Esophagus muscularis mucosa (tissue), 4 donors: ENCODE data around the gene ARF3. TPM values are rescaled to one million over a fixed set of nuclear protein-coding genes. Genes with fewer than 3 reads are reported as not detected.

Source experiments
- DNase-seq: peaks from one replicate; pipeline ENCODE4 v3.0.0-alpha.2; 2017; ENCODE audit errors: extremely low spot score
- H3K27ac ChIP-seq, 4 donors: fragments of 200-600 bp; sonication (generic); replicated peaks in 1 of 4; 1 replicate in 3 of 4; 2 replicates in 1 of 4; pipeline ENCODE4 v1.5.1; 2016 to 2019; ENCODE audit warnings: mild to moderate bottlenecking in 1 of 4
- H3K27me3 ChIP-seq, 4 donors: fragments of 200-600 bp; sonication (generic); one replicate each; pipeline versions ENCODE4 v1.5.1 to v1.6.0; 2016 to 2019
- H3K36me3 ChIP-seq, 4 donors: fragments of 200-600 bp; sonication (generic); one replicate each; pipeline ENCODE4 v1.5.1; 2016 to 2019
- H3K4me1 ChIP-seq, 4 donors: fragments of 200-600 bp; sonication (generic); one replicate each; pipeline ENCODE4 v1.5.1; 2016 to 2019
- H3K4me3 ChIP-seq, 4 donors: fragments of 200-600 bp; sonication (generic); 1 replicate in 2 of 4; 2 replicates in 2 of 4; pipeline ENCODE4 v1.5.1; 2016 to 2019; ENCODE audit warnings: mild to moderate bottlenecking in 4 of 4, moderate library complexity in 1 of 4
- H3K9me3 ChIP-seq, 4 donors: fragments of 200-600 bp; sonication (generic); 1 replicate in 3 of 4; 2 replicates in 1 of 4; pipeline ENCODE4 v1.5.1; 2016 to 2019
- EP300 ChIP-seq: sonication (generic); formaldehyde crosslinking; IDR thresholded peaks from one replicate; pipeline ENCODE4 v1.6.1; 2017; ENCODE audit warnings: antibody characterized with exemption
- POLR2A ChIP-seq: fragments of 450-650 bp; IDR thresholded peaks from one replicate; pipeline ENCODE4 v1.6.1; 2017; ENCODE audit warnings: antibody characterized with exemption, moderate library complexity, mild to moderate bottlenecking, low read depth
- POLR2AphosphoS5 ChIP-seq, 2 donors: sonication (generic); formaldehyde crosslinking; IDR thresholded peaks; one replicate each; pipeline ENCODE4 v1.6.1; 2017; ENCODE audit warnings: antibody characterized with exemption in 2 of 2
- WGBS: methylation state at CpG from one replicate; pipeline ENCODE4 v1.1.5; 2018; 5-methylcytosine and 5-hydroxymethylcytosine counted together
- intact Hi-C: fragments of 100-400 bp; cut with DNase I; formaldehyde crosslinking; loops from one replicate; pipeline ENCODE4 v1.15.1; 2023
- total RNA-seq, 4 donors: library from RNA; depleted of rRNA; stranded (reverse); fragments of >200 nt; gene quantifications; one replicate each; pipeline versions ENCODE4 v1.1.0 to v1.2.1, GENCODE V29; 2016
- TF ChIP-seq, protein P1 (sequence below), 3 experiments: fragments of 200-600 bp in 2 of 3; fragments of 450-650 bp in 1 of 3; sonication (generic) in 2 of 3; IDR thresholded peaks; one replicate each; pipeline ENCODE4 v1.5.1; 2017 to 2019; ENCODE audit warnings: antibody characterized with exemption in 3 of 3, mild to moderate bottlenecking in 2 of 3, moderate library complexity in 1 of 3

Gene ARF3
- total RNA-seq, 4 donors from 2014 or later, result 42.8 to 71.9 (median 65.1) TPM

DNA sequence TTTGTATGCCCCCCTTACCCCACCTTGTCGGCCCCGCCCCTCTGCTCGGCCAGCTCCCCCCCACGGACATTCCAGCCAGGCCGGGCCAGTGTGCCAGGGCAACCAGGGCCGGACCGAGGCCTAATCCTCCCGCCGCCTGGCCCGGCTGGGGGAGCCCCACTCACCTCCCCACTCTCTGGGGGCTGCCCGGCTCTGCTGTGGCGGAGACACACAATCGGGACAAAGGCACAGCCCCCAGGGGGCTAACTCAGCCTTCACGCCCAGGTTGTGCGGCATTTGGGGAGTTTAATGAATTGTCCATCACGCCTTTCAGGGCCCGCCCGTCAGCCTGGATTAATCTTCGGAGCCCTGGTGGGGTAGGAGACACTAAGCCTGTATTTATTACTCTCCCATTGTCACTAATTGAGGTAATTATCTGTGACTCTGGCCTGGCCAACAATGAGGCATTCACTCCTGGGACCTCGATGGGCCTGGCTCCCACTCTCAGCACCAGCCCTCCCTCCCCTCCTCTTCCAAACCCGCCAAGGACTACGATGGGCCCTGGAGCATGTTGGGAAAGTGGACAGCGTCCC is 29.5 kb upstream of the ARF3 start:
- Histone ChIP-seq H3K4me1 (peaks cover 0 to 8% (median 3%) of the 10 kb centered on the region in 4 donors), H3K27ac (no peak overlapping the region), H3K36me3 (no peaks in the 10 kb centered on the region), H3K27me3 (peaks cover 0 to 94% (median 15%) of the 10 kb centered on the region in 4 donors), H3K9me3 (no peaks in the 10 kb centered on the region), H3K4me3 (no peak overlapping the region)
- intact Hi-C loops, result no loop called here
- no peak for DNase-seq
- WGBS, result 80% methylated on average over 10 of the region's 23 CpGs
- TF ChIP-seq EP300, result no peak
- no peak for TF ChIP-seq POLR2A
- TF ChIP-seq POLR2AphosphoS5 (IDR thresholded peaks at IDR 0.05), result no peak
- TF ChIP-seq, protein P1, sequence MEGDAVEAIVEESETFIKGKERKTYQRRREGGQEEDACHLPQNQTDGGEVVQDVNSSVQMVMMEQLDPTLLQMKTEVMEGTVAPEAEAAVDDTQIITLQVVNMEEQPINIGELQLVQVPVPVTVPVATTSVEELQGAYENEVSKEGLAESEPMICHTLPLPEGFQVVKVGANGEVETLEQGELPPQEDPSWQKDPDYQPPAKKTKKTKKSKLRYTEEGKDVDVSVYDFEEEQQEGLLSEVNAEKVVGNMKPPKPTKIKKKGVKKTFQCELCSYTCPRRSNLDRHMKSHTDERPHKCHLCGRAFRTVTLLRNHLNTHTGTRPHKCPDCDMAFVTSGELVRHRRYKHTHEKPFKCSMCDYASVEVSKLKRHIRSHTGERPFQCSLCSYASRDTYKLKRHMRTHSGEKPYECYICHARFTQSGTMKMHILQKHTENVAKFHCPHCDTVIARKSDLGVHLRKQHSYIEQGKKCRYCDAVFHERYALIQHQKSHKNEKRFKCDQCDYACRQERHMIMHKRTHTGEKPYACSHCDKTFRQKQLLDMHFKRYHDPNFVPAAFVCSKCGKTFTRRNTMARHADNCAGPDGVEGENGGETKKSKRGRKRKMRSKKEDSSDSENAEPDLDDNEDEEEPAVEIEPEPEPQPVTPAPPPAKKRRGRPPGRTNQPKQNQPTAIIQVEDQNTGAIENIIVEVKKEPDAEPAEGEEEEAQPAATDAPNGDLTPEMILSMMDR (IDR thresholded peaks at IDR 0.05), result no peak

DNA sequence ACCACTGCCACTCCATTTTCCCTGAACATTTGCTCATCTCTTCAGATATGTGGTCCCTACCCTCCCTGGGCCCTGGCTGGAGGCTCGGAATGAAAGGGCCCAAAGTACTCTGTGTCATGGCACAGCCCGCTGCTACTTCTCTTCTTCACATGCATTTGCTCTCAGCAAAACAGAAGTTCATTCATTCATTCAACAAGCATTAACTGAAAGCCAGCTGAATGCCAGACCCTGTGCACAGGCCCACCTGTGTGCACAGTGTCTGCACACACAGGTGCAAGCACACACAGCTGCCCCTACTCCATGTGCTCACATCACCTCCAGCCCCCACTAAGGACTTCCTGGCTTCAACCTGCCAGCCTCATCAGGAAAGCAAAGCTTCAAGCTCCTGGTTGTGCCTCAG is 28.6 kb upstream of the ARF3 start:
- intact Hi-C loops, result no loop called here
- Histone ChIP-seq H3K27ac (no peak overlapping the region), H3K4me3 (no peak overlapping the region), H3K9me3 (no peaks in the 10 kb centered on the region), H3K27me3 (peaks cover 8 to 94% (median 24%) of the 10 kb centered on the region in 4 donors), H3K36me3 (no peaks in the 10 kb centered on the region), H3K4me1 (peaks cover 7 to 17% (median 11%) of the 10 kb centered on the region in 4 donors)
- 86% methylated on average over 2 of the region's 2 CpGs for WGBS
- TF ChIP-seq EP300, result no peak
- no peak for TF ChIP-seq POLR2A
- TF ChIP-seq, protein P1 (IDR thresholded peaks at IDR 0.05), result no peak
- no peak for TF ChIP-seq POLR2AphosphoS5 (IDR thresholded peaks at IDR 0.05)
- DNase-seq, result no peak

DNA sequence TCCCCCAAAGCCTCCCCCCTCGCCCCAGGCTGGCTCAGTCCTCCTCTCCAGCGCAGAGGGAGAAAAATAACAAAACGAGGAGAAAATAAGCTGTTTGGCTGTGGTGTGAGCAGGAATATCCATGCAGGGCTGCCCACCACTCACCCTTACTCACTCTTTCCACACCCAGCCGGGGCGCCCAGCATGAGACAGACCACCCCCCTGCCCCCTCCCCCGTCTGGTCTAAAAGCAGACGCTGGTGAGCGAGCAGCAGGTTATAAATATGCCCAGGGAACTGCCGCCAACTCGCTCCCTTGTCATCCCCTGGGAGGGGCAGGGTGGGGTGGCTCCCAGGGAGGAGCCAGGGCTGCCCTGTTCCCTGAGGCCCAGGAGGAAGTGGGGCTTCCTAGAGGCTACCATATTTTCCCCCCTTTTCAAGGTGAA is 28.2 kb upstream of the ARF3 start:
- 29% methylated on average over 10 of the region's 10 CpGs for WGBS
- peaks cover 8 to 94% (median 29%) of the 10 kb centered on the region in 4 donors for H3K27me3 ChIP-seq
- H3K36me3 ChIP-seq, result no peaks in the 10 kb centered on the region
- no peaks in the 10 kb centered on the region for H3K9me3 ChIP-seq
- no peak for DNase-seq
- no peak for TF ChIP-seq POLR2A
- TF ChIP-seq, protein P1 (IDR thresholded peaks at IDR 0.05), result no peak
- TF ChIP-seq EP300, result no peak
- TF ChIP-seq POLR2AphosphoS5 (IDR thresholded peaks at IDR 0.05), result no peak
- H3K4me3 ChIP-seq, result no peak overlapping the region
- H3K27ac ChIP-seq, result no peak overlapping the region
- peaks cover 11 to 21% (median 15%) of the 10 kb centered on the region in 4 donors for H3K4me1 ChIP-seq
- intact Hi-C loops, result no loop called here

DNA sequence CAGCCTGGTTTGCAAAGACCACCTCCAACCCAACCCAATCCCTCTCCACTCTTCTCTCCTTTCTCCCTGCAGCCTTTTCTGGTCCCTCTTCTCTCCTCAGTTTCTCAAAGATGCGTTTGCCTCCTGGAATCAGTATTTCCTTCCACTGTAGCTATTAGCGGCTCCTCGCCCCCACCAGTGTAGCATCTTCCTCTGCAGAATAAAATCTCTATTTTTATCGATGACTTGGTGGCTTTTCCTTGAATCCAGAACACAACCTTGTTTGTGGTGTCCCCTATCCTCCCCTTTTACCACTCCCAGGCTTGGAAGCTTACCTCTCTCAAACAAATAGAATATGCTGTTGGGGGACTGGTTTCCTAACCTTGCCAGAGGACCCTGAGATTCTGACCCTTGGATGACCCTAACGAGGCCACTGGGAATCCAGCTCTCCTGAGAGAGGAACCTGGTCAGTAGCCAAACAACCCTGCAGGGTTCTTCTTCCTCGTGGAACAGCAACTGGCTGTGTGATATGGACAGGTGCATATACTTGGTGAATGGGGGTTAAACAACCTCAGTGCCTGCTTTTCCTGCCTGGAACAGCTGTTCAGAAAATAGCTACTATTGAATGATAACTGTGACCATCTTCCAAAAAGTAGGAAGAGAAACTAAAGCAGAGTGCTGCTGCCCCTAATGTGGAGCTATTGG is 25.3 kb upstream of the ARF3 start:
- Histone ChIP-seq H3K27me3 (peaks cover 18 to 94% (median 53%) of the 10 kb centered on the region in 4 donors), H3K27ac (no peak overlapping the region), H3K4me3 (no peak overlapping the region), H3K4me1 (peaks cover 40 to 44% (median 42%) of the 10 kb centered on the region in 4 donors), H3K9me3 (no peaks in the 10 kb centered on the region), H3K36me3 (no peaks in the 10 kb centered on the region)
- 60% methylated on average over 6 of the region's 6 CpGs for WGBS
- intact Hi-C loops, result no loop called here
- TF ChIP-seq EP300 (no peak), POLR2AphosphoS5 (IDR thresholded peaks at IDR 0.05) (no peak), POLR2A (no peak)
- TF ChIP-seq, protein P1 (IDR thresholded peaks at IDR 0.05), result no peak
- no peak for DNase-seq
